HG02973 (cell line): Measurements from ENCODE around the gene AKR7A2.
"Not testable (repeated sequence)": the region's sequence is repeated elsewhere in the genome, so short reads cannot be mapped to it uniquely, and the experiment has no call there.

Source experiments
- ATAC-seq: cut with Tn5 transposase; IDR thresholded peaks from one replicate; pipeline ENCODE4 v1.9.1; 2021; ENCODE audit warnings: moderate library complexity; ENCODE audit not compliant: unreplicated experiment

Gene AKR7A2

GRCh38 chr1:19307794-19308508 is 4.0 kb downstream of the AKR7A2 start:
- no peak for ATAC-seq

GRCh38 chr1:19306941-19307340 is 5.0 kb downstream of the AKR7A2 start:
- ATAC-seq: no peak

GRCh38 chr1:19305880-19306279 is 6.1 kb downstream of the AKR7A2 start:
- ATAC-seq: no peak

DNA sequence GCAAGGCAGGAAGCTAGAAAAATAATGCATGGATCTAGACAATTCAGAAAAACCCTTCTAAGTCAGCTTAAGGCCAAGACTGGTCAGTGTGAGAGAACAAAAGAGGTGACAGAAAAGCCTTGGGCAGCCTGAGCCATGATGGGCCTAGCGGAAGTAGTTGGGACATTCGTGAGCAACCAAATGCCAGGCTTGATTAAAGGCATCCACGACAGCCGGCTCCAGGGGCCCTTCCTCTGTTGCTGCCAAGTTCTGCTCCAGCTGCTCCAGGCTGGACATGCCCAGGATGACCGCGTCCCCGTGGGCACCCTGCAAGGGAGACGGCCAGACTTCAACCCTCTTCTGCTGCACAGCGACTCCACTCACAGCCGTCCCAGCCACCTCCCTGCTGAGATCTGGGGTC is 7.9 kb downstream of the AKR7A2 start:
- ATAC-seq: not testable (repeated sequence)

- ATAC-seq: no peak
Measured at GRCh38 chr1:19300211-19300610, 11.7 kb downstream of the AKR7A2 start.

- ATAC-seq: no peak
Measured at GRCh38 chr1:19294638-19295037, 17.3 kb downstream of the AKR7A2 start.

- ATAC-seq: no peak
Measured at GRCh38 chr1:19289244-19289643, 22.7 kb downstream of the AKR7A2 start.

GRCh38 chr1:19288324-19289241 is 23.4 kb downstream of the AKR7A2 start, which contains the start of gene AKR7A3:
Gene AKR7A3 (minus strand): TSS chr1:19288770. CDS start chr1:19288709, 61 bp downstream.
- not testable (repeated sequence) for ATAC-seq

DNA sequence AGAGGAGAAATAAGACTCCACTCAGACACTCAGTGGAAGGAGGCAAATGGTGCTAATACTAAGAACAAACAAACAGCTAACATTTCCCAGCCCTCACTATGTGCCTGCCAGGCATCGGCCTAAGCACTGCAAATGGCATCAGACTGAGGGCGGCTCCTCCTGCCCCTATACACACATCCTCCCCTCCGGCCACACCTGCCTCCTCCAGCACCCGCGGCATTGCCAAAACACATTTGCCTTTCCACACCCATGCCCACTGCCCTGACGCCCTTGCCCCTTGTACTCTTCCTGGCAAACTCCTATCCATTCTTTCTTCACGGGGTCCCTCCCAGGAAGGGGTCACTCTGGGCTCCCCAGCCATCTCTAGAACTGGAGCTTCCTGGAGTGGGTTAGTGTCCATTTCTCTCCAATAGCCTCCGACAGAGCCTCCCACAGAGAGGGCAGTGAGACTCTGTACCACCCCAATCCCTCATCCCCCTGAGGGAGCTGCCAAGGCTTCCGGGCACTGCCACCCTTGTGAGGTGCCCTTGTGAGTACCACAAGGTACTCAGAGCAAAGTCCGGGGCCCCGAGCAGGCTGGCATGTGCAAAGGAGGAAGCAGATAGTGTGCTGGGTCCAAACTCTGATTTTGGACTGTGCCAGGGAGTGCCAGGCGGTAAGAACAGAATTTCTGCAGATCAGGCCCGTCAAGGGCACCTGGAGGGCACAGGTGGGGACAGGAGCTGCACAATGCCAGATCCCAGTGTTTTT is 24.3 kb downstream of the AKR7A2 start:
- no peak for ATAC-seq

- ATAC-seq: not testable (repeated sequence)
Measured at GRCh38 chr1:19285807-19286206, 26.1 kb downstream of the AKR7A2 start.

- ATAC-seq: not testable (repeated sequence)
Measured at GRCh38 chr1:19285366-19285765, 26.6 kb downstream of the AKR7A2 start.

DNA sequence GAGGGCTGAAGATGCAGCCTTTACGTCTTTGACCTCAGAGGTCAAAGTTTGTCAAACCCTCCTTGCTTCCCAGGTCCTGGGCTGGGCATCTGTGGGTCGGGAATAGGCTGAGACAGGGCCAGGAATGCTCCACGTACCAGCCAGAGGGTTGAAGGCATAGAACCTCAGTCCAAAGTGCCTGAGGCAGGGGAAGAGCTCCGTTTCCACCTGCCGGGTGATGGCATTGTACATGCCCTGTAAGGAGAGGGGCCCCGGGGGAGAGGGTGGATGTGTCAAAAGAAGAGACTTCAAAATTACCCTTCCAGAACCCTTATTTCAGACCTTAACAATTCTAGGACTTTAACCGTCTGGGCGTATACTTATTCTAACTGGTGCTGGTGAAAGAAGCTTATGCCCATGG is 27.1 kb downstream of the AKR7A2 start:
- no peak for ATAC-seq

GRCh38 chr1:19283891-19284290 is 28.1 kb downstream of the AKR7A2 start:
- no peak for ATAC-seq

DNA sequence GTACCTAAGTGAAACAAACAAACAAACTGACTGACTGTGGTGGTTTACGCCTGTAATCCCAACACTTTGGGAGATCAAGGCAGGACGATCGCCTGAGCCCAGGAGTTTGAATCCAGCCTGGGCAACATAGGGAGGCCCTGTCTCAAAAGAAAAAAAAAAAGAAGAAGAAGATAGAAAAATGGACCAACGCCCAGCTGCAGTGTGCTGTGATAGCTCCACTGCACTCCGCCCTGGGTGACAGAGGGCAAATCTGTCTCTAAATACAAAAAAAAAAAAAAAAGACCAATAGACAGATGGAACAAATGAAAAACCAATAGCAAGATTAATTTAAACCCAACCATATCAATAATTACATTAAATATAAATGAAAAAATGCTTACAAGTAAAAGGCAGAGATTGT is 37.3 kb downstream of the AKR7A2 start:
- ATAC-seq: no peak

DNA sequence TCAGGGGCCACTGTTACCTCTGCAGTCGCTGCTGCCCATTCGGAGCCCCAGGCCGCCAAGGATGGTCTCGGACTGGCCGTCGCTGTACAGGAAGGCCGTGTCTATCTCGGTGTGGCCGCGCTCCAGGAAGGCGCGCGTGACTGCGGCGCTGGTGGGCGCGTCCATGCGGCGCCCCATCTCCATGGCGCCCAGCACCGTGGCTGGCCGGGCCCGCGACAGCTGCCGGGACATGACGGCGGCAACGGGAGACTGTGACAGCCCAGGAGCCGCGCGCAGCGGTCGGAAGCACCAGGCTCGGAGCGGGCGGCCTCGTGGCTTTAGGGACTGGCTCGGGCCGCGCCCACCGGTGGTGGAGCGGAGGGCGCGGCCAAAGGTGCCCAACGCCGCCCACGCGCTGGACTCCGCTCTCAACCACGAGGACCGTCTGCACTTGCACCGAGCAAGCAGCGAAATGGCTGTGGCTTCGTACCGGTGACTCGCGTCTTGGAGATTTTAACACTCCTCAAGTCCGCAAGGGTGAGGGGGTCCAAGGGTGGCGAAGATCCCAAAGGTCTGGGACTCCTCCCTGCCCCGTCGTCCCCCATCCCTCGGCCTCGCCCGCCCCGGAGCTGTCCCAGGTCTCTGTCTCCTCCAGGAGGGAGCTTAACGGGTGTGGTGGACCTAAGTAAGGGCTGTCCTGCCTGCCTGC is 38.0 kb downstream of the AKR7A2 start:
- not testable (repeated sequence) for ATAC-seq

- no peak for ATAC-seq
Measured at GRCh38 chr1:19273106-19273843, 38.7 kb downstream of the AKR7A2 start.

- ATAC-seq: no peak
Measured at GRCh38 chr1:19272064-19272463, 39.9 kb downstream of the AKR7A2 start.

DNA sequence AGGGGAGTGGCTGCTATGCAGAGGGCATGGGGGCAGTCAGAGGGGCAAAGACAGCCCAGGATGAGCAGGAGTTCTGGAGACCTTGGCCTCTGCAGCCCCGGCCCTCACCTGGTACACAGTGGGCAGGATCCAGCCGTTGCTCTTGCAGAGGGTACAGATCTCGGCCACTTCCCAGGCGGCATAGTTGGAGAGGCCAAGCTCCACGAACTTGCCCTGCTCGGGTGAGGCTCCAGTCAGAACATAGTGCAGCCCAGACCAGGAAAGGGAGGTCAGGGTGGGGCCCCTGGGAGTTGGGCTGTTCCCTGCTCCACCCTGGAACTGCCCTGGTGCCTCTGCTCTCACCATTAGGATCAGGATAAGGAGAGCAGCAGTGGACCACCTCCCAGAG is 41.6 kb downstream of the AKR7A2 start:
- ATAC-seq: not testable (repeated sequence)

DNA sequence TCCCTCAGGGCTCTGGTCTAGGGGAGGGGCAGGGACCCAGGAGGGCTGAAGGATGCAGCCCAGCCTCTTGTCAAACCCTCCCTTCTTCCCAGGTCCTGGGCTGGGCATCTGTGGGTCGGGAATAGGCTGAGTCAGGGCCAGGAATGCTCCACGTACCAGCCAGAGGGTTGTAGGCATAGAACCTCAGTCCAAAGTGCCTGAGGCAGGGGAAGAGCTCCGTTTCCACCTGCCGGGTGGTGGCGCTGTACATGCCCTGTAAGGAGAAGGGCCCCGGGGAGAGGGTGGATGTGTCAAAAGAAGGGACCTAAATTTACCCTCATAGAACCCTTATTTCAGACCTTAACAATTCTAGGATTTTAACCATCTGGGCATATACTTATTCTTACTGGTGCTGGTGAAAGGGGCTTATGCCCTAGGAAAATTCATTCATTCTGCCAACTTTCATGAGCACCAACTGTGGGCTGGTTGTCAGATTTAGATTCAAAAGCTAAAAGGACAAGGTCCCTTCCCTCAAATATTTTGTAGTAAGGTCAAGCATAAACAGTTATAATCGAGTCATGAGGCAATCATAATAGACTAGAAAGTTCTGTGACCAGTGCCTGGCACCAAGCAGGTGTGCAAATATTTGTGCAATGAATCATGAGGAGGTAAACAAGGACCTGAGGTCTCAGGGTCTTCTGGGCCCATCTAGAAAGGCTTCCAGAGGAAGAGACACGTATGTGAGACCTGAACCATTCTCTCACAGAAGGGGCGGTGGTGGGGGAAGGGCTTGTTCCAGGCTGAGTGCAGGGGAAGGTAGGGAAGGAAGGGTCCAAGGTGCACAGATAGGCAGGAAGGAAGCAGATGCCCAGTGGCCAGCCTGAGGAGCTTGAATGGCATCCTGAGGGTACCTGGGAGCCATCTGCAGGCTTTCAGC is 42.3 kb downstream of the AKR7A2 start:
- not testable (repeated sequence) for ATAC-seq
